GM21786 (cell line): ENCODE results near the gene WRNIP1.

Experiments
- ATAC-seq: cut with Tn5 transposase; IDR thresholded peaks from one replicate; pipeline ENCODE4 v1.9.1; 2021; ENCODE audit not compliant: unreplicated experiment

Gene WRNIP1

DNA sequence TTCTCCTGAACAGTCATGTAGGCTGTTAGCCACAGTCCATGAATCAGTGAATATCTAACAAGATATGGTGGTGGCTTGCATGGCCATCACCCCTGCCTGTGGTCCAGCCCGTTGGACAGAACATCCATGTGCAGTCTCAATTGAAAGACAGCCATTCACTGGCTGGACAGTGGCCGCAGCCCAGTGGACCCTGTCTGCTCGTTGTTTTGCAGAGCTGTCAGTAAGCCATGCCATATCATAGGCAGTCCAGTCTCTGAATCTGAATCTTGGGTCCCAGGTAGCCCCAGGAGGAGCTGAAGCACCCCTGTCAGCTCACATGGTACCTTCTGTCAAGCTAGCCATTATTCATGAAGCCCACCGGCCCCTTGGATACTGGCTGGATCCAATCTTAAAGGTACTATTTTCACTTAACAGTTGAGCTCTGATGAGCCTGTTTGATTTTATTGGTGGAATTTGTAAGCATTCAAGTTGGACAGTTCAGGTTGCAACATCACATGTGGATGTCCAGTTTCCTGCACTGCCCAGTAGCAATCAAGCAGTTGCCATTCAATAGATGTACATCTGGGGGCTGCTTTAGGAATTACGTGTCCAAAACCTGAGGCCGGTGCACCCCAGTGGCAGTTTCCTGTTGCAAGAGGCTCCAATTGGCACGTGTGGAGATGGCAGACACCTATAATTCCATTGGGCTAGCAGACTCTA, 38.7 kb downstream of the WRNIP1 start:
- ATAC-seq, result no peak

DNA sequence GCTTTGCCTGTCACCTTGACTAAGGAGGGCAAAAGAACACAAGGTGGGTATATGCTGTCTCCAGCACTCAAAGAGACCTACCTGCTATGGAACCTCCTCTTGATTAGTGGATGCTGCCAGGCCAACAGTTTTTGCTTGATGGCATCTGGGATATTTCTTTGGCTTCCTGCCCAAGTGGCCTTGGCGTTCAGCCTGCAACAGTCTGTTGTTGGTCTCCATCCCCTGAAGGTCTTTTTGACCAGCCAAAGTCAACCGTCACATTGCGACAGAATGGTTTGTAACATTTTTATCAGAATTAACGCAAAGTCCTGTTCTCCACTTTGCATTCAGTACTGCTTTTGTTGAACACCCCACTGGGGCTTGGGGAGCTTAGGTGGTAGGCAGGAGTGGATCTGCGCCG, 39.3 kb downstream of the WRNIP1 start:
- ATAC-seq, result no peak

DNA sequence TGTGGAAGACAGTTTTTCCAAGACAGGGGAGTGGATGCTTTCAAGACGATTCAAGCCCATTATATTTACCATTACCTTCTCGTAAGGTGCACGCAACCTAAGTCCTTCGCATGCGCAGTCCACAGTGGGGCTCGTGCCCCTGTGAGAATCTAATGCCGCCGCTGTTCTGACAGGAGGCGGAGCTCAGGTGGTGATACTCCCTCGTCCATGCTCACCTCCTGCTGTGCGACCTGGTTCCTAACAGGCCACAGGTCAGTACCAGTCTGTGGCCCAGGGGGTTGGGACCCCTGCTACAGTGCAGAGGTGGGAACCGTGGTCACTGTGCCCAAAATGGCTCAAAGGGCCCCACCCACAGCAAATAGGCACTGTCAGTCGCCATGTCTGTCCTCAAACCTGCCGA, 39.8 kb downstream of the WRNIP1 start:
- ATAC-seq, result no peak

- ATAC-seq, result no peak
These were observed 41.5 kb downstream of the WRNIP1 start for GRCh38 chr6:2806644-2807043.

DNA sequence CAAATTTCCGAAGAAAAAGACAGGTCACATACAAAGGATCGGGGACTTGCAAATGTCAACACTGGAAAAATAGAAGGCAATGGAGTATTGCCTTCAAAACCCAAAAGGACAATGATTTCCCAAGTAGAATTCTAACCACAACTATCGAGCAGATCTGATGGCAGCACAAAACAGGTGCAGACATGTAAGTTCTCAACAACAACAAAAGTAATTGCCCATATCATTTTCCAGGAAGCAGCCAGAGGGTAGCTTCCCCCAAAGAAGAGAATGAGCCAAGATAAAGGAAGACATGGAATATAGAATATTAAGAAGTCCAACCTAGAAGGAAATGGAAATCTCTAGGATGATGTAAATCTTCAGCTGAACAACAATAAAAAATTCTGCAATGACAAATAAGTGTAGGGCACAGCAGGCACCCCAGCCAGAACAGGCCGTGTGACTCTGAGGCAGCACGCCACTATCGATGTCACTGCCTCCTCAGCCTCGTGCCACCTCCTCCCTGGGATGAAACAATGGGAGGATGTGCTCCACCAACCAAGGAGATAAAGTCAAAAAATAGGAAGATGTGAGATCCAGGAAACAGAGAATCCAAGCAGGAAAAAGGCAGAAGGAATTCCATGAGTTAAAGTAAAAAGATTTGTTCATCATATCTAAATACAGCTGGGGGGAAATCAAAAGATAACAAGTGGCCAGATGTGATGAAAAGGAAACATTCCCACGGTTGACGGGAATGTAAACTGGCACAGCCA, 42.3 kb downstream of the WRNIP1 start:
- no peak for ATAC-seq

GRCh38 chr6:2809015-2809414, 43.8 kb downstream of the WRNIP1 start:
- no peak for ATAC-seq

- no peak for ATAC-seq
These were observed 45.0 kb downstream of the WRNIP1 start for GRCh38 chr6:2810092-2810671.

- ATAC-seq, result no peak
These were observed 47.5 kb downstream of the WRNIP1 start for GRCh38 chr6:2812695-2813094.

- no peak for ATAC-seq
These were observed 51.0 kb downstream of the WRNIP1 start for GRCh38 chr6:2816158-2816557.

DNA sequence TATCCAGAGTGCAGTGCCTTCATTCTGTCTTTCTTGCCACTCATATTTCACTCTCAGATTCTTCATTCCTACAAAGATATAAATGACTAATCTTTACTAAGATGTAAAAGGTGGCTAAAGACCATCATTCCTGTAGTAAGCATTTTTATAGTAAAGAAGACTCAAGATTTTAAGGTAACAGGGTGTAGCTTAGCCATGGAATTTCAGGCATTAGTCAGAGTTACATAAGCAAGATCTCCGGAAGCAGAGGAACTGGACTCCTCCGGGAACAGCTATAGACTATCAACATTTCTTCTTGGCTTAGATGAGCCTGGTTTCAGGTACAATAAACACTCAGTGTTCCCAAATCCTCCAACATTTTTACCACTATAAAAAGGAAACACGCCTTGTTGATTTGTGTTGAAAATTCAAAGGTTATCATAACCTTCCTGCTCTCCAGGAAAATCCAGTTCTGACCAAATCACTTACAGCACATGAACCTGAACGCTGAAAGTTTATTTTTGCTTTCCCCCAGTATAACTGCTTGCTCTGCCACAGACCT, 52.8 kb downstream of the WRNIP1 start:
- no peak for ATAC-seq

GRCh38 chr6:2818593-2818992, 53.4 kb downstream of the WRNIP1 start:
- no peak for ATAC-seq

DNA sequence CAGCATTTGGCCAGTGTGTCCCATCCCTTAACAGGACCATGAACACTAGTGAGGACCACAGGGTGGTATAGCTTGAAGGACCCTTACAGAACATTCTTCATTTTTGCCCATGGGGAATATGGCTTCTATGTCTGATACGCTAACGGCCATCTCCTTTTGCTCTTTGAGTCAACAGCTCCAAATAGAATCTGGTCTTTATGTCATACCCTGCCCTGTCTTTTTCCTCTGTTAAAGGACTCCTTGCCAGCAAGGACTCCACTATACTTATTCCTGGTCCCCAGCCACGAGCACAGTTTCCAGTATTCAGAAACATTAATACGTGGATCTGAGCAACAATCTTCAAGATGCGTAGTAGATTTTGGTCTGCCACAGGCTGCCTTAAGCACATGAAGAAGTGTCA, 53.9 kb downstream of the WRNIP1 start:
- ATAC-seq, result no peak

DNA sequence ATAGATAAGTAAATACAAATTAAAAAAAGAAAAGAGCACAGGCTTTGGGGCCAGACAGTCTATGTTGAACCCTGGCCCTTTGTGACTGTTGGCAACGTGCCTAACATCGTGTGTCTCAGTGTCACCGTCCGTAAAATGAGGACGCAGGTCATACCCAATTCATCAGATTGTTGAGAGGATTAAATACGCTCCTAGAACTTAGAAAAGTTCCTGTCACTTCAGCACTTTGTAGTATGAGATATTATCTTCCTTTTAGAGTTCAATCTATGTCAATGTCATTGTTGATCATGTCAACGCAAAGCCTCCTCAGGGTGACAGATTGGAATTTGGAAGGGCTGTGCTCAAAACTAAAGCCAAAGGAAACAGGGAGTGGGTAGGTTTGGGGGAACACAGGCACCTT, 54.8 kb downstream of the WRNIP1 start:
- no peak for ATAC-seq

GRCh38 chr6:2820415-2820814, 55.2 kb downstream of the WRNIP1 start:
- ATAC-seq, result no peak

DNA sequence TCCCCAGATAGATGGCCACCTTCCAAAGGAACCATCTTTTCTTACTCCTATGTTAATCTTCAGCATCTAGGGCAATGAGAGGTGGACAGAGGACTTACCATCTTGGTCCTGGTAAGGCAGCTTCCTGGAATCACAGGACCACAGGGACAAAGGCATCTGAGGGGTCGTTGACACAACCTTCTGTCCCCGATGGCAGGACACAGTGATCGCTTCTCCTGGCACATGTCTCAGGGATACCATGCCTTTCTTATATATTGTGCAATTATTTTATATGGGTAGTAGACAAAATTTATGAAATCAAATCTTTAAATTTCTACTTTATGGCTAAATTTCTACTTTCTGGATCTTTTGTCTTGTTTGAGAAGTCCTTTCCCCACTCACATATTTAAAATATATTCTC, 56.4 kb downstream of the WRNIP1 start:
- no peak for ATAC-seq

GRCh38 chr6:2823104-2823850, 58.1 kb downstream of the WRNIP1 start:
- ATAC-seq, result no peak

DNA sequence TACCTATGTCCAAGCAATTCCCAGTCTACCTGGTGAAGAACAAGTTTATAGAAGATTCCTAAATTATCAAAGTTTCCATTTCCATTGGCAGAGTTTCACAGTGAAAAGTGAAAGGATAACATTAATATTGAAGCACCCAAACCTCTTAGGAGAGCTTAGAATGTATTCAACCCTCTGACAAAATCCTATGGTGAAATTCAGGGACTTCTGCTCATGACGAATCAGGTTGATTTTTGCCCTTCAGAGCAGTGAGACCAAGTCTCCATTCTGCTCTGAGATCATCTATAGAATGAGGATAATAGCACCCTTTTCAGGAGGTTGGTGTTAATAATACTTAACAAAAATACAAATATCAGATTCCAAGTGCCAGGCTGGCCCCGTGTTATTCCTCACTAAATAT, 60.9 kb downstream of the WRNIP1 start:
- ATAC-seq, result no peak

DNA sequence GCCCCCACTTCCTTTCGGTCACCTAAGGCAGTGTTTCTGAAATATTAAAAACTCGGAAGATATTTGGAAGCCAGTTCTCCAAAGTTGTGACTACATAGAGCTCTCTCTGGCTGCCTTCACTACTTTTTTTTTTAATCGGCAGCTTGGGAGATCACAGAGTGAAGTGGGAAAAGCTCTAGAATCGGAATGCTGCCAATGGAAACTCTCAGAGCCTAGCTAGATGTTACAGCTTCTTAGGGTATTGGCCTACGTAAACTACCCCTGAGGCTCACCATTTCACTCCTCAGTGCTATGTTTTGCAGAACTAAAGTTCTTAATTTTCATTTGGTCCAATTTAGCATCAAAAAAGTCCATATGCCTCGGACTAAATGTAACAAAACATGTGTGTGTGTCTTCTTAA, 61.9 kb downstream of the WRNIP1 start:
- no peak for ATAC-seq

GRCh38 chr6:2828629-2829028, 63.4 kb downstream of the WRNIP1 start:
- no peak for ATAC-seq

- ATAC-seq, result no peak
These were observed 64.1 kb downstream of the WRNIP1 start for GRCh38 chr6:2829253-2829652.

GRCh38 chr6:2830183-2830582, 65.0 kb downstream of the WRNIP1 start:
- ATAC-seq, result no peak
